Lower leg skin (tissue), 4 donors: Measurements from ENCODE around the gene DCUN1D5. TPM values are rescaled to one million over a fixed set of nuclear protein-coding genes. Genes with fewer than 3 reads are reported as not detected.

Experiments
- DNase-seq, 2 donors: peaks; one replicate each; pipeline ENCODE4 v3.0.0-alpha.2; 2019; ENCODE audit warnings: low spot score in 2 of 2
- H3K4me3 ChIP-seq: fragments of 200-600 bp; sonication (generic); 2 replicates; pipeline ENCODE4 v1.5.1; 2017; ENCODE audit warnings: mild to moderate bottlenecking, low read depth; ENCODE audit not compliant: poor library complexity, severe bottlenecking
- POLR2A ChIP-seq, 2 donors: fragments of 450-650 bp; IDR thresholded peaks; one replicate each; pipeline ENCODE4 v1.6.1; 2016 to 2017; ENCODE audit warnings: antibody characterized with exemption in 2 of 2, mild to moderate bottlenecking in 1 of 2, moderate library complexity in 1 of 2
- WGBS, 2 donors: methylation state at CpG; one replicate each; pipeline ENCODE4 v1.1.5; 2018; 5-methylcytosine and 5-hydroxymethylcytosine counted together
- intact Hi-C: fragments of 100-400 bp; cut with DNase I; formaldehyde crosslinking; loops from one replicate; pipeline ENCODE4 v1.15.0; 2023; ENCODE audit warnings: low total_unique reads
- total RNA-seq, 4 donors: library from RNA; depleted of rRNA; stranded (reverse); fragments of >200 nt; gene quantifications; one replicate each; pipeline ENCODE4 v1.1.0, GENCODE V29; 2016
- TF ChIP-seq, protein P1 (sequence below), 3 donors: fragments of 450-650 bp; IDR thresholded peaks; one replicate each; pipeline ENCODE4 v1.5.1; 2016; ENCODE audit warnings: antibody characterized with exemption in 3 of 3, mild to moderate bottlenecking in 3 of 3, moderate library complexity in 2 of 3

The DCUN1D5 gene
- total RNA-seq, 4 donors from 2014 or later = 31.8 to 64.5 (median 47.7) TPM

DNA sequence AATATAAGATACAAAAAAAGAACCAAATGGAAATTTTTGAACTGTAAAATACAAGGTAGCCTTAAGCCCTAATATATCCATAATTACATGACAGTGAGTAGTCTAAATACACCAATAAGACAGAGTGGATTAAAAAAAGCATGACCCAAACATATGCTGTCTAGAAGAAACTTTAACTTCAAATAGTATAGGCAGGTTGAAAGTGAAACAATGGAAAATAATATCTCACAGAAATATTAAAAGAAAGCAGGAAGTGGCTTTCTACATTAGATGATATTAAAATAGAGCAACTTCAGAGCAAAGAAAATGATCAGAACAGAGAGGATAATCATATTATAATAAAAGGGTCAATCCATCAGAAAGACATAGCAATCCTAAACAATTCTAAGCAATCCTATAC is 21.8 kb downstream of the DCUN1D5 start:
- TF ChIP-seq, protein P1, sequence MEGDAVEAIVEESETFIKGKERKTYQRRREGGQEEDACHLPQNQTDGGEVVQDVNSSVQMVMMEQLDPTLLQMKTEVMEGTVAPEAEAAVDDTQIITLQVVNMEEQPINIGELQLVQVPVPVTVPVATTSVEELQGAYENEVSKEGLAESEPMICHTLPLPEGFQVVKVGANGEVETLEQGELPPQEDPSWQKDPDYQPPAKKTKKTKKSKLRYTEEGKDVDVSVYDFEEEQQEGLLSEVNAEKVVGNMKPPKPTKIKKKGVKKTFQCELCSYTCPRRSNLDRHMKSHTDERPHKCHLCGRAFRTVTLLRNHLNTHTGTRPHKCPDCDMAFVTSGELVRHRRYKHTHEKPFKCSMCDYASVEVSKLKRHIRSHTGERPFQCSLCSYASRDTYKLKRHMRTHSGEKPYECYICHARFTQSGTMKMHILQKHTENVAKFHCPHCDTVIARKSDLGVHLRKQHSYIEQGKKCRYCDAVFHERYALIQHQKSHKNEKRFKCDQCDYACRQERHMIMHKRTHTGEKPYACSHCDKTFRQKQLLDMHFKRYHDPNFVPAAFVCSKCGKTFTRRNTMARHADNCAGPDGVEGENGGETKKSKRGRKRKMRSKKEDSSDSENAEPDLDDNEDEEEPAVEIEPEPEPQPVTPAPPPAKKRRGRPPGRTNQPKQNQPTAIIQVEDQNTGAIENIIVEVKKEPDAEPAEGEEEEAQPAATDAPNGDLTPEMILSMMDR (IDR thresholded peaks at IDR 0.05) = no peak
- TF ChIP-seq POLR2A (IDR thresholded peaks at IDR 0.05) = no peak
- intact Hi-C loops = no loop called here
- no peak for DNase-seq
- no peak overlapping the region for H3K4me3 ChIP-seq

DNA sequence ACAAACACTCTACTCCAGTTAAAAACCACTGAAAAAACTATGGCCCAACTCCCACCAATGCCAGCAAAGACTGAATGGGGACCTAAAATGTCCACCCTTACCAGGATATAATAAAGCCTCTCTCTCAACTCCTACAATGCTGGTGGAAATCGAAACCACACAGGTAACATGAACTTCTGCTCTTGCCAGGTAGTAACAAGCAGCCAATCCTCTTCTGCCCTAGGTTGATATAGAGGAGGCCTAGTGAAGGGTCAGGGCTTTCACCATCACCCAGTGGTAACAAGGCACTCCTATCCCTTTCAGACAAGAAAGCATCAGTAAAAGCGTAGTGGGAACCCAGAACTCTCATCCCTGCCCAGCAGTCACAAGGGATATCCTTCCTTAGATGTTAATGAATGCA is 22.6 kb downstream of the DCUN1D5 start:
- intact Hi-C loops = no loop called here
- TF ChIP-seq, protein P1 (IDR thresholded peaks at IDR 0.05) = no peak
- no peak for TF ChIP-seq POLR2A (IDR thresholded peaks at IDR 0.05)
- H3K4me3 ChIP-seq = no peak overlapping the region
- DNase-seq = no peak
- WGBS, 2 donors = 98 to 100% methylated on average over 2 of the region's 2 CpGs

DNA sequence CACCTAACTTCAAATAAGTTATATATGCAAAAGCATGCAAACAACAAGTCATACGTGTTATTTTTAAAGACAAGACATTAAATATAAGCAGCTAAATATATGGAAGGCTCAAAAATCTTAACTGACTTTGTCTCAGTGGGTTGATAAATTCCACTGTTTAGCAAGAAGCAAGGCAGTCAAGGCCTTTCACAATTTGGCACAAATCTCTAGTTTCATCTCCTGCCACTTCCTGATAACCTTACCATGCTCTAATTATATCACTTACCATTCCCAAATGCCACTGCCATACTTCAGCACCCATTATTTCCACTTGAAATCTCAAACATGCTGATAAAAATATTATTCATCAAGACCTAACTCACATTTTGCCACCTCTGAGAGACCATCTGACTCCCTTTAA is 24.8 kb downstream of the DCUN1D5 start:
- 97 to 98% methylated on average over 1 of the region's 1 CpG for WGBS, 2 donors
- TF ChIP-seq, protein P1 (IDR thresholded peaks at IDR 0.05) = no peak
- no peak for TF ChIP-seq POLR2A (IDR thresholded peaks at IDR 0.05)
- intact Hi-C loops = no loop called here
- no peak overlapping the region for H3K4me3 ChIP-seq
- DNase-seq = no peak

DNA sequence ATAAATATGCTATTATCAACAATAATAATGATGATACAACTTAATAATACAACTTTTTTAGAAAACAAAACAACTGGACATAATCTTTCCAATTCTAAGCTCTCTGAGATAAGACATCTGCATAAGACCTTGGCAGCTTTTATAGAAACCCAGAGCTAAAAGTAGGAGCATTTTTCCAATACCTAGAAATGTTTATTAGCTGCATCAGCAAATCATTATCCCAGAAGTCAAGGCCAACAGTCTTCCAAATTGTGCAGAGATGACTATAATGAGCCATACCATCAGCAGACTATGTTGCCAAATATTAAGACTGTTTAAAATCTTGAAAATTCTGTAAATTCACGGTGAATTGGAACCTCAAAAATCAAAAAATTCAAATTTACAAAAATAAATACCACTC is 30.3 kb downstream of the DCUN1D5 start:
- no peak for DNase-seq
- TF ChIP-seq, protein P1 (IDR thresholded peaks at IDR 0.05) = no peak
- TF ChIP-seq POLR2A (IDR thresholded peaks at IDR 0.05) = no peak
- intact Hi-C loops = no loop called here
- no peak overlapping the region for H3K4me3 ChIP-seq
- 98 to 100% methylated on average over 1 of the region's 1 CpG for WGBS, 2 donors

DNA sequence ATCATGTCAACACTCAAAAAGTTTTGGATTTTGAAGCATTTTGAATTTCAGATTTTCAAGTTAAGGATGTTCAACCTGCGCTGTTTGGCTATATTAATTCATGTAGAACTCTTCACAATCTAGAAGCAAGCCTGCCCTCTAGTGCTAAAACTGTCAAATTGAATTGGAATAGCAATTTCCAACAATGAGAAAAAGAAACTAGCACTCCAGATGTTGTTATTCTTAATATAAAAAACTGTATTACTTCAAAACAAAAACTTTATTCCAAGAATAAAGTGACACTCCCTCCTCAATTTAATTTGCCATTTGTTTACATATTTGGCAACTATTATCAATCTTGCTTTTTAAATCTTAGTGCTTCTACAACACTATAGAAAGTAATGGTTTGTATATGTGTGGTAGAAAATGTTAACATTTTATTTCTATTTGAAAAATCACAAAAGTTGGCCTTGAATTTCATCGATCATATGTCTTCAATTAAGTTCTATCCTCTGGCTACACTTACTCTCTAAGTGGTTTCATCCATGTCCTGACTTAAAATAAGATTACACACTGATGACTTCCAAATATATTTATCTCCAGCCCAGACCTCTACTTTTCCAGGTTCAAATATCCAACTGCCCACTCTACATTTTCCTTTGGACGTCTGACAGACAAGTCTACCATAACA is 36.6 kb downstream of the DCUN1D5 start:
- TF ChIP-seq, protein P1 (IDR thresholded peaks at IDR 0.05) = no peak
- no peak for DNase-seq
- WGBS, 2 donors = 35 to 44% methylated on average over 3 of the region's 3 CpGs
- no peak overlapping the region for H3K4me3 ChIP-seq
- intact Hi-C loops = no loop called here

DNA sequence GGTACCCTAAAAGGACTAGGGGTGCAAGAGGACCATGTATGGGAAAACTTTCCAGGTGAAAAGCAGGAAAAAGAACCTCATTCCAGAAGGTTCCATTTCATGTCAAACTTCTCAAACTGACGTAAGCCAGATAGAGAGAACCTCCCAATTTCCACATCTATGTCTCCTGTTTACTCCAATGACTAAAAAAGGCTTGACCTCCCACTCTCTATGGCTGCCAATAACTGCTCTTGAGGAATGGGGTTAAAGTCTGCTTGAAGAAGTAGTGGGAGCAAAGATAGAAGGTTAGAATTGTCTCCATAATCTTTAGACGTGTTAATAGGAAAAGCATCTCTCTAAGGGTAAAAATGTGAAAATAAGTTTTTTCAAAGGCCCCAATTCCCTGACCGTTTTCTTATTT is 38.0 kb downstream of the DCUN1D5 start:
- H3K4me3 ChIP-seq = no peak overlapping the region
- TF ChIP-seq, protein P1 (IDR thresholded peaks at IDR 0.05) = no peak
- no peak for TF ChIP-seq POLR2A (IDR thresholded peaks at IDR 0.05)
- intact Hi-C loops = no loop called here
- WGBS, 2 donors = 92 to 94% methylated on average over 3 of the region's 3 CpGs
- DNase-seq = no peak
